Eye (tissue), 1 donor: ENCODE measurements around the gene PPL.

ENCODE experiments used
- DNase-seq: peaks from one replicate; pipeline ENCODE4 v3.0.0-alpha.2; 2015

Gene PPL

DNA sequence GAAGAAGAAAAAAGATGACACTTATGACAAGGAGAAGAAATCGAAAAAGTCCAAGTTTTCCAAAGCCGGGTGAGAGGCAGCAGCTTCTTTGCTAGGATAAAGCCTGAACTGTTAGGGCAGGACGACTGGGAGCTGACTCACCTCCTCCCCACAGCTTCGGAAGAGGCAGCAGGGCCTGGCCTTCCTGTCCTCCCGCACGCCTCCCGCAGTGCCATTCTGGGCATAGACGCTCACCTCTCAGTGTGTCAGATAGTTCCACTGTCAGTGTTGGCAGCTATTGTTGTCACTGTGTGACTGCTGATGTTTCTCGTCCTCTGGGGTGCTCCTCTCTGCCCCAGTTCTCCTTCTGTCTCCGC, 77.1 kb downstream of the PPL start:
- no peak for DNase-seq

- DNase-seq: no peak
Observed at GRCh38 chr16:4859190-4859899, 77.6 kb downstream of the PPL start.

GRCh38 chr16:4855804-4856203, 81.1 kb downstream of the PPL start:
- no peak for DNase-seq

- no peak for DNase-seq
Observed at GRCh38 chr16:4855371-4855770, 81.6 kb downstream of the PPL start.

- DNase-seq: no peak
Observed at GRCh38 chr16:4852221-4852872, 84.6 kb downstream of the PPL start.

GRCh38 chr16:4850211-4850610, 86.7 kb downstream of the PPL start:
- DNase-seq: no peak

DNA sequence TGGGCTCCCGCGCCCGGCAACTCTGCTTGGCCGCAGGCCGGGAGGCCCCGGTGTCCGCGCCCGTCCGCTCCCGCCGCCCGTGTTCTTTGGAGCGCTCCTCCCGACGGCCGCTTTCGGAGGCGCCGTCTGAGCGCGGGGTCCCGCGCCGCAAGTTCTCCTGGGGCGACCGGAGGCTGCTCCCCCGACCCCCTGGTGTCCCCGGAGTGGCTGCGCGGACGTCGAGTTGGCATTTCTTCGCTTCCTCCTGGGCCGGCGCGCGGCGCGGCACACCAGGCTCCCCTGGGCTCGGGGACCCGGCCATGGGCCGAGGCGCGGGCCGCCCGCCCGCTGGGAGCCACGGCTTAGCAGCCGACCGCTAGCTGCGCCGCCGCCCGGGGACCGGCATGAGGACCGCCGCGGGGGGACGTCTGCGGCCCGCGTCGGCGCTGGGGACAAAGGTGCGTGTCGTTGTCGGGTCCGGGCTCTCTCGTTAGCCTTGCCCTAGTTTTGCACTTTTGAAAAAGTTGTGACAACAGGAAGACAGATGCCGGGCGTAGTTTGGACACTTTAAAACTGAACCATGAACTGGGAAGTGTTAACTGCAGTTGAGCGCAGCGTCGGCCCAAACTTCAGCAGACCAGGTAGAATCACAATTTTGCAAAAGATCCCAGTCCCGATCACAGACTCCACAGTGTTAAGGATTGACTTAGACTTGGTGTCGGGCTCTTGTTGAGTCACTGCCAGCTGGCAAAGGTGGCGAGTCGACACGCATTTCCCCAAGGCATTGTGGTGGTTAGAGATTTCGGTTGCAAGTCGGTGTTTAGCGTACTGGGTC, 89.0 kb downstream of the PPL start:
- peak; percentile 53 for DNase-seq

DNA sequence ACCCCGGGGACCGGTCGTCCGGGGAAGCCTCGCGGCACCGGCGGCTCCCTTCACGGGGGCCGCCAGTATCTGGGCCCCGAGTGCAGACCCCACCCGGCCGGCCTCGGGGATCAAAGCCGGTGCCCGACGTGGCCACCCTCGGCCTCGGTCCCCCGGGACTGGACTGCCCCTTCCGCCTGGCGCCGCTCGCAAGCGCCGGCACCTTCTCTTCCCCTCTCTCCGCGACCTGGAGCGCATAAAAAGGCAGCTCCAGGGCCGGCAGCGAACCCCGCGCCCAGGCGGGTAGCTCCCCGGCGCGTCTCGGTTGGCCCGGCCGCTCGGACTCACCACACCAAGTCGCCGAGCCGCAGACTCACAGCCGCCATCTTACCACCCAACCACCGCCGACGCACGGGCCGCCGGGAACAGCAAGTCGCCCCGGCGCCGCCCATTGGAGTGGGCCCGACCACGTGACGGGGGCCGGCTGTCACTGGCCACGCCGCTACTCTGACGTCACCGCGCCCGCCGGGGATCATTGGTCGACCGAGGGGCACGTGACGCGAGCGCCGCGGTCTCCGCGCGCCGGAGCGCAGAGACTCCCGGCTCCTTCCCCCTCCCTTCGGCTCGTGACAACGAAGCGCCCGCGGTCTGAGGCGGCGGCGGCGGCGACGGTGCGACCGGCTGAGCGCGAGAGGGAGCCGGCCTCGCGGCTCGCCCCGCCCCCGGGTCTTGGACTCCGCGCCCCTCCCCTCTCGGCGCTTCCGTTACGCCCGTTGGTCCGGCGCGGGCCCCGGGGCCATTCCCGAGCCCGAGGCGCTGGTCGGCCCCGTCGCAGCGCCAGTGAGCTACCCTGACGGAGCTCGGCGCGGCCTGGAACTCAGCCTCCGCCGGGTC, 89.8 kb downstream of the PPL start, which contains the start of the genes GLYR1 and UBN1:
Gene GLYR1 (minus strand): TSS at position 388 of the 873 bp plus-strand sequence. CDS start 23 bp downstream, at position 365.
Gene UBN1 (plus strand): TSS at position 581 of the 873 bp plus-strand sequence. CDS start 5,437 bp downstream, outside the sequence.
- peak; percentile 99 for DNase-seq

DNA sequence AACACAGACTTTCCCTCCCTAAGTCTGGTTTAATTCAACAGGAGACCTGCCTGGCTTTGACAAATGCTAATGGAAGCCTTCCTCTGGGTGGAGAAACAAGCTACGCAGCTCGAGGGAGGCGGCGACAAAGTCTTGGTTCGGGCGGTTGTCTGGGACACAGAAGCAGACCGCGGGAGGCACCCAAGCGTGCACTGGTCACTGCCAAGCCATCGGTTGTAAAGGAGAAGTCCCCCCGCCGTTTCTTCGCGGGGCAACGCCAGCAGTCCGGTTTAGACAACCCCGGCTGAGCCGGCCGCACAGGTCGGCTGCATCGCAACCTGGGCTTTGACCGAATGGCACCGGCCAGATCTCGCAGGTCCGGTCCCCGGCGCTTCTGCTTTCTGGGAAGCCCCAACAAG, 90.4 kb downstream of the PPL start:
- DNase-seq: peak; percentile 69

GRCh38 chr16:4840984-4841383, 96.0 kb downstream of the PPL start:
- DNase-seq: no peak

DNA sequence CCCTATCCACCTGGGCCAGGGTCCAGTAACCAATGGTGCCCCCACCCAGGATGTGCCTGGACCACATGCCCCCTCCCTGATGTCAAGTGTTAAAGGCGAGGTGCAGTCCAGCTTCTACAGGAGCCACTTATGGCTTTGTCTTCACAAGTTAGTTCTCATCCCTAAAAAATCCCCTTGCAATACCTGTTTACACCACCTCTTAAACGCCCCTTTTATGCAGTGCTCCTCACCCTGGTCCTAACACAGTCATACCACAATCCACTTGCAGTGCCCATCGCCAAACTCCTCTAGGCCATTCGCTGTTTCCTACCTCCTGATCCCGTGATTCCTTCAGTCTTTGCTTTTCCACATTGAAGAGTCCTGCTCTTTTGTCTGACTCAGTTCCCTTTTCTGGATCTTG, 97.0 kb downstream of the PPL start:
- no peak for DNase-seq

- no peak for DNase-seq
Observed at GRCh38 chr16:4837733-4838501, 99.0 kb downstream of the PPL start.

- no peak for DNase-seq
Observed at GRCh38 chr16:4836727-4837126, 100.2 kb downstream of the PPL start.

DNA sequence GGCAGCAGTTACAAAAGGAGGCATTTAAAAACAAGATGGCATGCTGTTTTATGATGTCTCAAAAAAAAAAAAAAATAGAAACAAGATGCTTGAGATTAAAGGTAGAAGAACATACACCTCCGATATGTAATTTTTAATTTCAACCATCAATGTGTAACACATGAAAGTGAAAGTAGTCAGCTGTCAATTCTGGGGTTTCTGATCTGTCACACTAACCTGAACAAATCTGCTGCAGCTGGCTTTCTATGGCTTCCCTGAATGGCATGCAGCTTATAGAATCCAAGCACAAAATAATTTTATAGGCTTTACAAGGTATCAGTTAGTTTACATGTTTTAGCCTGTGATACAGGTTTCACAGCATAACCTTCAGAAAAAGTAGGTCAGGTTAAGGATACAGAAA, 103.4 kb downstream of the PPL start:
- no peak for DNase-seq

DNA sequence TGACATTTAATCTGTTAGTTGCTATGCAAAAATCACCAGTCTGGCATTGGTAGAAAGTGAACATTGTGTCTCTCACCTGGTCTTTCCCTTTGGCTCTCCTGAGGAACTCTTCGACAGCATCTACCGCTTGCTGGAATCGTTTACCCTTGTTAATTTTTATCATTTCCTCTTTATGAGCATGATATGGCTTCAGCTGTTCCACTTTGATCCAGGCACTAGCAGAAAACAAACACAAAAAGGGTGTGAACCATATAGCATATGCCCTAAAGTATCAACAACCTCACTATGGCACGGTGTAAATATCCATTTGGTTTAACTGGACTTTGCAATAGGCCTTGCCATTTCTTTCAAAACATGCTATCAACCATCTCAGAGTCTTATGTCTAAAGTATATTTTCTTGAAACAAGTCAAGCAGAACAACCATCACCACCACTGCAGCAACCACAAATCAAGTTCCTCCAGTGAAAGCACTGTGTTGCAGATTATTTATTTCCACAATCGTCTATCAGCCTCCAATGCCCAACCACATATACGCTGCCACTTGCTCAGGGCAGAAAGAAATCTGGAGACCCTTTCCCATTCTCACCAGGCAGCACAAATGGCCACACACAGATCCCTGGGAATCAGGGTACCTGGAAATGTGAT, 104.1 kb downstream of the PPL start:
- no peak for DNase-seq
